Stomach smooth muscle (tissue), 2 donors: ENCODE results near the gene C12orf56.
"Not testable (repeated sequence)": the region's sequence is repeated elsewhere in the genome, so short reads cannot be mapped to it uniquely, and the experiment has no call there.

Experiments used
- H3K27ac ChIP-seq: one replicate; pipeline ENCODE4 v1.7.0; 2013; ENCODE audit warnings: mild to moderate bottlenecking, low read length, inconsistent platforms
- H3K27me3 ChIP-seq, 2 donors: one replicate each; pipeline ENCODE4 v1.7.0; 2013; ENCODE audit warnings: low read length in 2 of 2; ENCODE audit not compliant: insufficient read depth in 2 of 2, control insufficient read depth in 1 of 2
- H3K36me3 ChIP-seq, 2 donors: one replicate each; pipeline ENCODE4 v1.7.0; 2013; ENCODE audit warnings: low read length in 2 of 2; ENCODE audit not compliant: control insufficient read depth in 2 of 2, insufficient read depth in 2 of 2
- H3K4me1 ChIP-seq: one replicate; pipeline ENCODE4 v1.7.0; 2013; ENCODE audit warnings: low read length; ENCODE audit not compliant: control insufficient read depth, insufficient read depth
- H3K4me3 ChIP-seq, 2 donors: one replicate each; pipeline ENCODE4 v1.7.0; 2013; ENCODE audit warnings: low read length in 2 of 2
- H3K9ac ChIP-seq, 2 donors: one replicate each; pipeline ENCODE4 v1.7.0; 2013; ENCODE audit warnings: low read length in 2 of 2, mild to moderate bottlenecking in 1 of 2
- H3K9me3 ChIP-seq, 2 donors: one replicate each; pipeline ENCODE4 v1.7.0; 2013; ENCODE audit warnings: low read length in 2 of 2; ENCODE audit not compliant: control insufficient read depth in 2 of 2
- donor health status: healthy.
- donor health status: Pancreatic carcinoma.

The C12orf56 gene

DNA sequence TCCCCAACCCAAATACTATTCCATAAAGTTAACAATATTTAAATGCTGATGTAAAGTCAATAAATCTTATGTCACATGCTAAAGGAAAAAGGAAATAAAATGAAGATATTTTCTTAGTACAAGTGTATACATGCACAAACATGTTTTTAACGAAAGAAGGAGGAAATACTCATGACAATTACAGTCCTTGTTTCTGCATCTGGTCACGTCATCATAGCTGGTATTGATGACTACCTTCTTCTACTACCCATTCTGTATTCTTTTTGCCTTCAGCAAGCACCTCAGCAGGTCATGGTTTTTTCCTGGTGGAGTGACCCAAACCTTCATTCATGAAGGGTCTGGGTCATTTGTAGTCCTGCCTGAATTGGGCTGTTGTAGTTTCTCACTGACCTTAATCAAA is 50.0 kb downstream of the C12orf56 start:
- H3K4me1 ChIP-seq, H3K27me3 ChIP-seq, H3K4me3 ChIP-seq: not testable (repeated sequence)

DNA sequence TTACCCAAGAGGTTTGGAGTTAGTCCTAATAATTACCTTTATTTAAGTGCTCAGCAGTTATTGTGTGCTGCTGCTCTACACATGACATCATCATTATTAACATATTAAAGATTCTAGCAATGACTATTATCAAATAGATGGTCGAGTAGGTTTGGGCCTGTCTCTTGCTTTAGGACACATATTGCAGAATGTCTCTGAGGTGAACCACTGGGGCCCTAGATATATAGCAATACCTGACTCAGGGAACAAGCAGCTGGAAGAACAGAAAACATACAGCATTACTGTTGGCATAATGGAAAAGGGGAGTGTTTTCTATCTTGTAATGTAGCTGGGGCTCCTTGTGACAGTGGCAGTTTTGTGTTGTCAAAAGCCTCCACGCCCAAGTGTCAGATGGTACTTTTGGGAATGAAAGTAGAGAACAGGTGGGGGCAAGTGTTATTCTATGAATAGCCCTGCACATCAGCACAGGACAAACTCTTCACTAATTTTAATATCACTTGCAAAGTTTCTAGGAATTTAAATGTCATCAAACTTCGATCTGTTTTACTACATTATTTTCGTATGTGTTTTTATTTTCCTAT is 54.6 kb downstream of the C12orf56 start:
- H3K4me3 ChIP-seq: no peak overlapping the region
- no peaks in the 10 kb centered on the region for H3K36me3 ChIP-seq
- H3K4me1 ChIP-seq: no peaks in the 10 kb centered on the region
- no peak overlapping the region for H3K9ac ChIP-seq
- no peak overlapping the region for H3K27ac ChIP-seq
- no peaks in the 10 kb centered on the region for H3K9me3 ChIP-seq
- H3K27me3 ChIP-seq: no peaks in the 10 kb centered on the region

More for the DNA sequence above, 50.0 kb downstream of the C12orf56 start:
- H3K9ac ChIP-seq, H3K9me3 ChIP-seq, H3K27ac ChIP-seq, H3K36me3 ChIP-seq: not testable (repeated sequence)

DNA sequence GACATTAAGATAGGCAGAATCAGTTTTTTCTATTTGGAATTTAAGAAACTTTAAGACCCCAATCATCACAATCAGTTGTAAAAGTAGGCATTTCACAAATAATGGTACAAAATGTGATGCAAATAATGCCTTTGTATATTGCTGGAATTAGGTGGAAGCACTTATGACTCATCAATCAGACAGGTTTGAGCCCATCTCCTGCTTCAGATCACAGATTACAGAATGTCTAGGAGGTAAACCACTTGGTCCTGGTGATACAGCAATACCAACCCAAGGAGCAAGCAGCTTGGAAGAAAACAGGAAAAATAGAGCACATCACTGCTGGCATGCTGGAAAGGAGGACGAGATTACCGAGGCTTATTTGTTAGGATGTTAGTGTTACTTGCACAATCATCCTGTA is 57.6 kb downstream of the C12orf56 start:
- Histone ChIP-seq H3K9ac (no peak overlapping the region), H3K4me1 (no peaks in the 10 kb centered on the region), H3K27me3 (no peaks in the 10 kb centered on the region), H3K4me3 (no peak overlapping the region), H3K36me3 (no peaks in the 10 kb centered on the region), H3K9me3 (no peaks in the 10 kb centered on the region), H3K27ac (no peak overlapping the region)

GRCh38 chr12:64332296-64332695 is 58.3 kb downstream of the C12orf56 start:
- Histone ChIP-seq H3K36me3 (no peaks in the 10 kb centered on the region), H3K9ac (no peak overlapping the region), H3K4me1 (no peaks in the 10 kb centered on the region), H3K27me3 (no peaks in the 10 kb centered on the region), H3K4me3 (no peak overlapping the region), H3K9me3 (no peaks in the 10 kb centered on the region), H3K27ac (no peak overlapping the region)

DNA sequence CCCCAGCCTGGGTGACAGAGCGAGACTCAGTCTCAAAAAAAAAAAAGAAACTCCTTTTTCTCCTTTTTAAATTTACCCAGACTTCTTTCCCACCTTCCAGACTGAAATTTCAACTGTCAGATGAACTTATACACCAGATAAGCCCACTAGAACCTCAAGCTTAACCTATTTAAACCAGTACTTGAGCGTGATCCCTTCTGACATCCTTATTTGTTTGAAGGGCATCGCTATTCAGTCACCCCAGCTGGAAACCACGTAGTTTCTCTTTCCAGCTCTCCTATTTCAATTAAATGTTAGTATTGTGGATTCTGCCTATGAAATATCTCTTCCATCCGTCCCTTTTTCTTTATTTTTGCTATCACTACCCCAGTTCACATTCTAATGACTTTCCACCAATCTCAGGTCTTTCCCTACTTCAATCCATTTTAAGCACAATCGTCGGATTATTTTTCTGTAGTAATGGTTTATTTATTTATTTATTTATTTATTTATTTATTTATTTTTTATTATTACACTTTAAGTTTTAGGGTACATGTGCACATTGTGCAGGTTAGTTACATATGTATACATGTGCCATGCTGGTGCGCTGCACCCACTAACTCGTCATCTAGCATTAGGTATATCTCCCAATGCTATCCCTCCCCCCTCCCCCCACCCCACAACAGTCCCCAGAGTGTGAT is 61.4 kb downstream of the C12orf56 start:
- not testable (repeated sequence) for H3K27me3 ChIP-seq, H3K27ac ChIP-seq, H3K9ac ChIP-seq, H3K4me1 ChIP-seq, H3K9me3 ChIP-seq, H3K36me3 ChIP-seq, H3K4me3 ChIP-seq

DNA sequence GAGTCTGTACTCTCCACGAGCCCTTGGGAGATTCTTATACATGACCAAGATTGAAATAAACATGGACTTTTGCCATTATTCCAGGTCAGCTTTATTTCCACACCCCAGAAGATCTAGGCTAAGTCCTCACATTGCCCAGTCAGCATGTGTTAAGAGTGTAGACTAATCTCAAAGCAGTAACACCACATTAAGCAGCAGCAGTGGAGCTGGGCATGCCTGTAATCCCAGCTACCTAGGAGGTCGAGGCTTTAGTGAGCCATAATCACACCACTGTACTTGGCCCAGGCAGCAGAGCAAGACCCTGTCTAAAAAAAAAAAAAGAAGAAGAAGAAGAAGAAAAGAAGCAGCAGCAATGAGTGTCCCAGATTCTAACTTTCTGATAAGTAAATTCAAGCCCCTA is 65.5 kb downstream of the C12orf56 start:
- H3K36me3 ChIP-seq: no peaks in the 10 kb centered on the region

DNA sequence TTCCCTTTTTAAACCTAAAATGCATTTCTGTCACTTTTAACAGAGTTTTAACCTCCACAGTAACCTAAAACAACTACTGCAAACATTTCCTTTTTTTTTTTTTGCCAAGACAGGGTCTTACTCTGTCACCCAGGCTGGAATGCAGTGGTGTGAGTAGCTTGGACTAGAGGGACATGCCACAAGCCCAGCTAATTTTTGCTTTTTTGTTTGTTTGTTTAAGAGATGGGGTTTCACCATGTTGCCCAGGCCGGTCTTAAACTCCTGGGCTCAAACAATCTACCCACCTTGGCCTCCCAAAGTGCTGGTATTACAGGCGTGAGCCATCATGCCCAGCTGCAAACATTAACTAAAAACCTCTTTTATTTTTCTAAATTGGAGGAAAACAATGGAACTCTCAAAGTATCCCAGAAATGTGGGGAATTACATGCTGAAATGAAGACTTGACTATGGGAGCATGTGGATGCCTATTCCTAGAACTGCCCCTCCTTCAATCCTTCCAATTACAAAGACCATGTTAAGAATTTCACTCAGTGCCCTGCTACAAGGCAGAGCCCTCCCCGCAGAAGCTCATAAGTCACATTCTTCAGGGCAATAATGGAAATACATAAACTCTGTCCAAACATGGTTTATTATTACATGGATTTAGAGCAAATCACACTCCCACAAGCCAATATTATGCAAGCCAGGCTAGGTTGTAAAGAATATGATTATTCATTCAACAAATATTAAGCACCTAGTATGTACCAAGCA is 66.9 kb downstream of the C12orf56 start:
- H3K27me3 ChIP-seq: no peaks in the 10 kb centered on the region
- no peak overlapping the region for H3K27ac ChIP-seq
- H3K4me3 ChIP-seq: no peak overlapping the region

More for the DNA sequence above, 65.5 kb downstream of the C12orf56 start:
- H3K9me3 ChIP-seq: no peaks in the 10 kb centered on the region
- H3K9ac ChIP-seq: no peak overlapping the region
- H3K4me1 ChIP-seq: no peaks in the 10 kb centered on the region
- H3K27ac ChIP-seq: no peak overlapping the region
- H3K27me3 ChIP-seq: no peaks in the 10 kb centered on the region
- H3K4me3 ChIP-seq: no peak overlapping the region

DNA sequence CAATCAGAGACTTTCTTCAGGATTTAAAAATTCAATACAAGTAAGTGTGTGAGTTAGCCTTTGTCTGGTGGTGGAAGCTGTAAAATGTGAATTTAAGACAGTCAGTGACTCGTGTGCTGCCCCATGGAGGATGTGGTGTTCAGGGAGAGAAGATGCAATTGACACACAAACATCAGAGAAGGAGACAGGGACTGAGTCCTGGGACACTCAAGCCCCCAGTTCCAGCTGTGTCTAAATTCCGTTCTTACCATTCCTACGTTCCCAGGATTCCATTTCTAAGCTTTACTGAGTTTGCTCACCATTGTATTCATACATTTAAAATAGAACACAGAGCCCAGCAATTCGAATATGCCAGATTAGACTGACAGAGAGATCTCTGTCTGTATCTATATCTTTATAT is 67.6 kb downstream of the C12orf56 start:
- no peak overlapping the region for H3K27ac ChIP-seq
- H3K9ac ChIP-seq: no peak overlapping the region
- no peak overlapping the region for H3K4me3 ChIP-seq
- H3K9me3 ChIP-seq: no peaks in the 10 kb centered on the region
- H3K4me1 ChIP-seq: no peaks in the 10 kb centered on the region
- no peaks in the 10 kb centered on the region for H3K27me3 ChIP-seq
- H3K36me3 ChIP-seq: no peaks in the 10 kb centered on the region

More for the DNA sequence above, 66.9 kb downstream of the C12orf56 start:
- Histone ChIP-seq H3K4me1 (no peaks in the 10 kb centered on the region), H3K36me3 (no peaks in the 10 kb centered on the region), H3K9me3 (no peaks in the 10 kb centered on the region), H3K9ac (no peak overlapping the region)

DNA sequence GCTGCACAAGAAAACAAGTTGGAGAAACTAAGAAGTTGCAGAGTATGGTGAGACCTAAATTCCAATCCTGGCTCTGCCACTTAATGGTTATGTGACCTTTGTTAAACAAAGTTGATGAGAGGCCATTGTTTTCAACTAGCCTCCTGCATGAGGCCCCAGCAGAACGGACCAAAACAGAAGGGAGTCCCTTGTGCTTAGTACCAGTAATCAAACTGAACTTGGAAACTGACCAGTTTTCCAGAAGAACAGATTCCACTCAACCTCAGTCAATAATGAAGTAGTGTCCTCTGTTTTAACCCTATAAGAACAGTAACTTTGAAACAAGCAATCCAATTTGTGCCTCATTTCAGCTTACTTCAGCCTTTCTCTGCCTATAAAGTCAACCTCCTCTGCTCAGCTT is 69.9 kb downstream of the C12orf56 start:
- no peak overlapping the region for H3K27ac ChIP-seq
- no peaks in the 10 kb centered on the region for H3K4me1 ChIP-seq
- no peak overlapping the region for H3K9ac ChIP-seq
- no peaks in the 10 kb centered on the region for H3K27me3 ChIP-seq
- no peaks in the 10 kb centered on the region for H3K36me3 ChIP-seq
- H3K9me3 ChIP-seq: no peaks in the 10 kb centered on the region
- H3K4me3 ChIP-seq: no peak overlapping the region

- H3K27me3 ChIP-seq, H3K4me3 ChIP-seq, H3K4me1 ChIP-seq, H3K9me3 ChIP-seq, H3K36me3 ChIP-seq, H3K27ac ChIP-seq, H3K9ac ChIP-seq: not testable (repeated sequence)
These were observed 70.9 kb downstream of the C12orf56 start for GRCh38 chr12:64319540-64320225.
